Prostate gland (tissue), 2 donors: Measurements from ENCODE around the gene NEO1. TPM values are rescaled to one million over a fixed set of nuclear protein-coding genes. Genes with fewer than 3 reads are reported as not detected.

Experiments
- DNase-seq: peaks from one replicate; pipeline ENCODE4 v3.0.0-alpha.2; 2019; ENCODE audit warnings: low spot score
- H3K27ac ChIP-seq, 2 donors: fragments of 200-600 bp; sonication (generic); 2 replicates each; pipeline ENCODE4 v1.5.1; 2017 to 2019
- H3K27me3 ChIP-seq: fragments of 200-600 bp; sonication (generic); replicated peaks from 2 replicates; pipeline ENCODE4 v1.5.1; 2019; ENCODE audit not compliant: insufficient read depth
- H3K36me3 ChIP-seq, 2 donors: fragments of 200-600 bp; sonication (generic); 1 replicate in 1 of 2; 2 replicates in 1 of 2; pipeline versions ENCODE4 v1.5.1 to v1.8.1; 2017 to 2019
- H3K4me1 ChIP-seq: fragments of 200-600 bp; sonication (generic); replicated peaks from 2 replicates; pipeline ENCODE4 v1.5.1; 2019
- H3K4me3 ChIP-seq, 2 donors: fragments of 200-600 bp; sonication (generic); 2 replicates each; pipeline ENCODE4 v1.5.1; 2017 to 2019
- H3K9me3 ChIP-seq: fragments of 200-600 bp; sonication (generic); 2 replicates; pipeline ENCODE4 v1.5.1; 2017
- CTCF ChIP-seq, 4 experiments: fragments of 200-600 bp in 2 of 4; fragments of 450-650 bp in 2 of 4; sonication (generic) in 2 of 4; IDR thresholded peaks; 1 replicate in 3 of 4; 2 replicates in 1 of 4; pipeline ENCODE4 v1.5.1; 2016 to 2019; ENCODE audit warnings: antibody characterized with exemption in 4 of 4, mild to moderate bottlenecking in 2 of 4, moderate library complexity in 2 of 4
- POLR2A ChIP-seq: fragments of 450-650 bp; IDR thresholded peaks from one replicate; pipeline ENCODE4 v1.6.1; 2016; ENCODE audit warnings: antibody characterized with exemption, mild to moderate bottlenecking
- POLR2AphosphoS5 ChIP-seq: sonication (generic); formaldehyde crosslinking; IDR thresholded peaks from one replicate; pipeline ENCODE4 v1.6.1; 2017; ENCODE audit warnings: antibody characterized with exemption
- WGBS: methylation state at CpG from one replicate; pipeline ENCODE4 v1.1.5; 2018; 5-methylcytosine and 5-hydroxymethylcytosine counted together
- intact Hi-C: fragments of 100-400 bp; cut with DNase I; formaldehyde crosslinking; loops from one replicate; pipeline ENCODE4 v1.14.2; 2022
- total RNA-seq, 2 donors: library from RNA; depleted of rRNA; stranded (reverse); fragments of >200 nt; gene quantifications; one replicate each; pipeline ENCODE4 v1.1.0, GENCODE V29; 2016

The NEO1 gene
- total RNA-seq, 2 donors from 2014 or later: 75.0 to 80.7 TPM

- Histone ChIP-seq H3K27me3 (no peaks in the 10 kb centered on the region), H3K4me3 (no peak overlapping the region), H3K9me3 (no peaks in the 10 kb centered on the region), H3K36me3 (no peaks in the 10 kb centered on the region), H3K27ac (no peak overlapping the region), H3K4me1 (no peaks in the 10 kb centered on the region)
- TF ChIP-seq POLR2A (no peak), POLR2AphosphoS5 (no peak)
- intact Hi-C loops: no loop called here
- WGBS: 81% methylated on average over 1 of the region's 1 CpG
- DNase-seq: no peak
Observed at GRCh38 chr15:73017987-73018386, 34.3 kb upstream of the NEO1 start.

DNA sequence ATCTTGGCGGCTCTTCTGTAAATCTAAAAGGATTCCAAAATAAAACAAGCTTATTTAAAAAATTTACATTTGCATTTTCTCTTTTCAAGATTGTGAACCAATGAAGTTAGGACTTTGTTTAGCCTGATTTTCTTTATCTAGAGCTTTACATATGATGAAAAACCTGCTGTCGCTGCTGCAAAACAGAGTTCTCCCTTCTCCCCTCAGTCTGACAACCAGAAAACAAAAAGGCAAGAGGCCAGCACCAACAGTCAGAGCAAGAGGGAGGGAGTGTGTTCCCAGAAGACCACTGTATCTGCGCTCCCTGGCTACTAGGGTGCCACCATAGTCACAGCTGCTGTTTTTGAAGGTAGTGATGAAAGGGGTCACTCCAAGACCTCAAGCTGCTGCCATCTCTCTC is 33.1 kb upstream of the NEO1 start:
- no peak for TF ChIP-seq POLR2AphosphoS5
- TF ChIP-seq POLR2A: no peak
- no peak for TF ChIP-seq CTCF (IDR thresholded peaks at IDR 0.05)
- 98% methylated on average over 3 of the region's 3 CpGs for WGBS
- no peak for DNase-seq
- H3K27me3 ChIP-seq: no peaks in the 10 kb centered on the region
- H3K36me3 ChIP-seq: no peaks in the 10 kb centered on the region
- no peak overlapping the region for H3K4me3 ChIP-seq
- intact Hi-C loops: no loop called here
- no peaks in the 10 kb centered on the region for H3K9me3 ChIP-seq
- H3K27ac ChIP-seq: no peak overlapping the region
- no peaks in the 10 kb centered on the region for H3K4me1 ChIP-seq

DNA sequence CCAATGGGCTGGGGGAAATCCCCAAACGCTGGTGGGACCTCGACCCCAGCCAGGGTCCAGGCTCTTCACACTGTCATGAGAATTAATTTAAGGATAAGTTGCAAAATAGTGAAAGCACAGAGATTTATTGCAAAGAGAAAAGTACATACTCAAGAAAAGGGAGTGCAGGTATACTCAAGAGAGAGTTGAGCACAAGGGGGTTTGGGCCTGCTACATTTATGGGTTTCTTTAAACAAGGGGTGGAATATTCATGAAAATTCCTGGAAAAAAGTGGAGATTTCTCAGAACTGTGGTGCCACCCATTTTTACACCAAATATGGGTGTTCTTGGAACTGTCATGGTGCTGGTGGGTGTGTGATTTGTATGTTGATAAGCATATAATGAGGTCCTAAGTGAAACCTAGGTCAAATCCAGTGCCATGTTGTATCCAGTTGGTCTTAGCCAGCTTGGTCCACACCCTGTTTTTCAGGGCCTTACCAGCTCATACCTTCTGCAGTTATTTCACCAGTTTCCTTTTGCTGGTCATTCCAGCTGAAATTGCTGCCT is 32.6 kb upstream of the NEO1 start:
- TF ChIP-seq POLR2A: no peak
- TF ChIP-seq POLR2AphosphoS5: no peak
- no peak for TF ChIP-seq CTCF (IDR thresholded peaks at IDR 0.05)
- Histone ChIP-seq H3K27me3 (no peaks in the 10 kb centered on the region), H3K9me3 (no peaks in the 10 kb centered on the region), H3K4me1 (no peaks in the 10 kb centered on the region), H3K36me3 (no peaks in the 10 kb centered on the region), H3K27ac (no peak overlapping the region), H3K4me3 (no peak overlapping the region)
- intact Hi-C loops: no loop called here
- no peak for DNase-seq
- 88% methylated on average over 2 of the region's 2 CpGs for whole genome bisulfite sequencing

DNA sequence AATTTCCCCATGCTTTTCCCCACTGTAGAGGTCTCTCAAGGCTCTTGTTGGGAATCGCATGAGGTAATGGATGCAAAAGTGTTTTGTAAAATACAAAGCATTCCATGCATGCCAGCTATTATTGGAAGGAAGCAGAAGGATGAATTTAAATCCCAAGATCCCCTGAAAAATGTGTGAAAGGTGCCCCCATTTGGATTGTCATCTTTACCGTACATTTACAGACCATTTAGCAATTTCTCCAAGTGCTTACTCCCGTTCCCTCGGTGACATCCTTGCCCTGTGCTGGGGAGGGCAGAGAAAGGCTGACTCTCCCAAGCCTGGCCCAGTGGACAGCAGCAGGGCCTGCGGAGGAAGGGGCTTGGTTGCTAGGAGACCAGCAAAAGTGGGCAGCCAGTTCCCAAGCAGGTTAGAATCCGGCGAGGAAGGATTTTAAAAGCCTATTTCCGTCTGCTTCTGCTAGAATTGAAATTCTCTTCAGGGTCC is 31.1 kb upstream of the NEO1 start:
- Histone ChIP-seq H3K4me3 (no peak overlapping the region), H3K4me1 (no peaks in the 10 kb centered on the region), H3K27me3 (no peaks in the 10 kb centered on the region), H3K9me3 (no peaks in the 10 kb centered on the region), H3K27ac (no peak overlapping the region), H3K36me3 (no peaks in the 10 kb centered on the region)
- TF ChIP-seq POLR2A (no peak), CTCF (IDR thresholded peaks at IDR 0.05) (no peak), POLR2AphosphoS5 (no peak)
- 48% methylated on average over 8 of the region's 8 CpGs for WGBS
- DNase-seq: no peak
- intact Hi-C loops: no loop called here

DNA sequence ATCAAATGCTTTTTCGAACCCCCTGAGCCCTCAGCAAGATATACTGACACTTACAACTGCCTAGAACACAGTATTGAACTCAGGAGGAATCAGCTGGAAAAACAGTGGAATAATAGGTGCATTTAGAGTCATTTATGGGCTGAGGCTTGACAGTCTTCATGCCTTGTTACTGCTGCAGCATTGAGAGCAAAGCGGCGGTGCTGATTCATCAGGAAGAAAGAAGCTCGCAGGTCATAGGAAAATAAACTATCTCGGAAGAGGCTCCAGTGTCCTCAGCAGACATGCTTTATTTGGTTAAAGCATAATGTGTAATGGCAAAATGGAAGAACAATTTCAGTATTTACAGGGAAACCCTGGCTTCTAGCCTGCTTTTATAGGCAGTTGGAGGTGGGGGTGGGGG is 30.1 kb upstream of the NEO1 start:
- H3K4me3 ChIP-seq: no peak overlapping the region
- TF ChIP-seq POLR2A (no peak), POLR2AphosphoS5 (no peak), CTCF (IDR thresholded peaks at IDR 0.05) (no peak)
- H3K4me1 ChIP-seq: no peaks in the 10 kb centered on the region
- WGBS: 18% methylated on average over 5 of the region's 5 CpGs
- no peak overlapping the region for H3K27ac ChIP-seq
- DNase-seq: no peak
- no peaks in the 10 kb centered on the region for H3K27me3 ChIP-seq
- no peaks in the 10 kb centered on the region for H3K36me3 ChIP-seq
- no peaks in the 10 kb centered on the region for H3K9me3 ChIP-seq
- intact Hi-C loops: no loop called here
